ENCODE data around the gene EPHB4.

The EPHB4 gene

GRCh38 chr7:100804681-100805431 is 22.5 kb downstream of the EPHB4 start:
- Histone ChIP-seq H3K27ac (no peak overlapping the region), H3K79me2 (ENCODE audit: insufficient read depth, low read depth) (no peaks in the 10 kb centered on the region), H3K36me3 (ENCODE audit: insufficient read depth) (no peaks in the 10 kb centered on the region), H3K27me3 (ENCODE audit: insufficient read depth, low read depth) (peaks cover 41% of the 10 kb centered on the region), H3K9ac (no peak overlapping the region), H2AFZ (ENCODE audit: low read depth) (no peak overlapping the region), H3K4me1 (ENCODE audit: low read depth, poor library complexity, severe bottlenecking) (peaks cover 5% of the 10 kb centered on the region), H4K20me1 (ENCODE audit: insufficient read depth) (no peaks in the 10 kb centered on the region), H3K4me2 (no peak overlapping the region), H3K4me3 (IDR thresholded peaks at IDR 0.05; ENCODE audit: insufficient read depth, low read depth, low read length) (no peak overlapping the region)
- no peak for TF ChIP-seq CTCF (conservative IDR thresholded peaks at IDR 0.05; ENCODE audit: low read depth, low read length)

DNA sequence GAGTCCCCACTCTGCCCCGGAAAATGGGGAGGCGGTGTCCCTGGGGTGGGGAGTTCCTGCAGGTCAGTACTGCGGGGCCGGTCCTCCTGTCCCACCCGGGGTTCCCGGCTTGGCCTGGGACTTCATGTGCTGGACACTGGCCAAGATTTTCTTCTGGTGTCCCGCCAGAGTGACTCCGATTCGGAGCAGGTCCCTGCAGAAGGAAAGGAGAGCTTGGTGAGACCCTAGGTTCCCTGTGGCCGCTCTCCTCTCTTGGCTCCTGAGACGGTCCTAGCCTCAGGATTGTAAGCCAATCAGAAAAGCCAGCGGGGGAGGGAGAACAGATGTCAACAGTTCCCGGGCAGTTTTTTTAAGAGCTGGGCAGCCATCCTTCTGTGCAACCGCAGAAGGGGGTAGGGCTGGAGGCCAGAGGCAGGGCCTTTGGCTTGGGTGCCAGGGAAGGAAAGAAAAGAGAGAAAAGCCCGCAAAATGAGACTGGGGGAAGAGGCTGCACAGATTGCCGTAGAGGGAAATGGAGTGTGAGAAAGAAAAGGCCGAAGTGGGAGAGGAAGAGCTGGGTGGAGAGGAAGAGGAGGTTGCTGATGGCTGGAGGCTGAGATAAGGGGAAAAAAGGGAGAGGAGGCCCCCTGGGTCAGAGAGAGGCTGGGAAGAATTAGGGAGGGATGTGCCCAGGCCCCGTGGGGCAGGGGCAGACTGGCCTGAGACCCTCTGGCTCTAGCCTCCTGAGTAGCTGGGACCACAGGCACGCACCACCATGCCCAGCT is 23.7 kb downstream of the EPHB4 start:
- H3K9ac ChIP-seq, result no peak overlapping the region
- H3K79me2 ChIP-seq (ENCODE audit: insufficient read depth, low read depth), result no peaks in the 10 kb centered on the region
- no peaks in the 10 kb centered on the region for H4K20me1 ChIP-seq (ENCODE audit: insufficient read depth)
- H3K27ac ChIP-seq, result no peak overlapping the region
- peaks cover 5% of the 10 kb centered on the region for H3K4me1 ChIP-seq (ENCODE audit: low read depth, poor library complexity, severe bottlenecking)
- peak overlapping the region; percentile 75 for H2AFZ ChIP-seq (ENCODE audit: low read depth)
- peak overlapping the region; percentile 31; the same call in 1 of the 2 replicates for H3K4me2 ChIP-seq
- peaks cover 44% of the 10 kb centered on the region for H3K27me3 ChIP-seq (ENCODE audit: insufficient read depth, low read depth)
- H3K36me3 ChIP-seq (ENCODE audit: insufficient read depth), result no peaks in the 10 kb centered on the region
- TF ChIP-seq CTCF (conservative IDR thresholded peaks at IDR 0.05; ENCODE audit: low read depth, low read length), result no peak
- no peak overlapping the region for H3K4me3 ChIP-seq (IDR thresholded peaks at IDR 0.05; ENCODE audit: insufficient read depth, low read depth, low read length)

- H3K9ac ChIP-seq, result no peak overlapping the region
- peak overlapping the region; percentile 75 for H2AFZ ChIP-seq (ENCODE audit: low read depth)
- no peaks in the 10 kb centered on the region for H4K20me1 ChIP-seq (ENCODE audit: insufficient read depth)
- no peaks in the 10 kb centered on the region for H3K79me2 ChIP-seq (ENCODE audit: insufficient read depth, low read depth)
- TF ChIP-seq CTCF (conservative IDR thresholded peaks at IDR 0.05; ENCODE audit: low read depth, low read length), result no peak
- H3K27me3 ChIP-seq (ENCODE audit: insufficient read depth, low read depth), result peaks cover 44% of the 10 kb centered on the region
- H3K4me3 ChIP-seq (IDR thresholded peaks at IDR 0.05; ENCODE audit: insufficient read depth, low read depth, low read length), result no peak overlapping the region
- no peaks in the 10 kb centered on the region for H3K36me3 ChIP-seq (ENCODE audit: insufficient read depth)
- H3K4me1 ChIP-seq (ENCODE audit: low read depth, poor library complexity, severe bottlenecking), result peaks cover 5% of the 10 kb centered on the region
- peak overlapping the region; percentile 31; the same call in 1 of the 2 replicates for H3K4me2 ChIP-seq
- no peak overlapping the region for H3K27ac ChIP-seq
Observed at GRCh38 chr7:100802951-100803350, 24.4 kb downstream of the EPHB4 start.

DNA sequence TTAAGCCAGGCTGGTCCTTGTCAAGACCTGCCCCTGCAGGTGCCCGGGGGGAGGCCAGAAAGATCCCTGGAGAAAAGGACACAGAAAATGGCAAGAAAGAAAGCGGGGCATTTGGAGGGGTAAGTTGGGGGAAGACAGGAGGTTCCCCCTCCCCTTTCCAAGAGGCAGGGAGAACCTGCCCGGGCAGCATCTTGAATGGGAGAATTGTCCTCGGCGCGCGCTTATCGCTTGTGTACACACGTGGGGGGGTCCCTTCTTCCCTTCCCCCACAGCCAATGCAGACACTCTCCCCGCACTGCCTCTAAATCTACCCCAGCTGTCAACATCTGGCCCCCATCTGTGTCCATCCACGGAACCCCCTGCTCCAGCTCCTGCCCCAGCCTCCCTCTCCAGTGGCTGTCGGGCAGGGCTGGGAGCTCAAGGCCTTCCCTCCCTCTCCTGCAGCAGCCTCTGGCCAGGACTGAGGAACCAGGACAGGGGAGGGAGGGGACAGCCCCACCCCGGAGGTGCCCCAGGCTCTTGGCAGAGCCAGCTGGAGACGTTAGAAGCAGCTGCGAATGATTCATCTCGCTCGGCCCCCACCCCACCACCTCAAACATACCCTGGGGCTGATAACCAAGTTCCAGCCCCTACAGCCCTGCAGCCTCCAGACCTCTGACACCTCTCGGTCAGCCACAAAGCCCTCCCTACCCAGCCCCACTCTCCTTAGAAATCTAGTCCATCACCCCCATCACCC is 25.3 kb downstream of the EPHB4 start:
- no peak overlapping the region for H2AFZ ChIP-seq (ENCODE audit: low read depth)
- no peak overlapping the region for H3K27ac ChIP-seq
- H3K79me2 ChIP-seq (ENCODE audit: insufficient read depth, low read depth), result no peaks in the 10 kb centered on the region
- no peak for TF ChIP-seq CTCF (conservative IDR thresholded peaks at IDR 0.05; ENCODE audit: low read depth, low read length)
- peaks cover 52% of the 10 kb centered on the region for H3K27me3 ChIP-seq (ENCODE audit: insufficient read depth, low read depth)
- no peak overlapping the region for H3K9ac ChIP-seq
- no peak overlapping the region for H3K4me2 ChIP-seq
- no peaks in the 10 kb centered on the region for H3K36me3 ChIP-seq (ENCODE audit: insufficient read depth)
- H3K4me3 ChIP-seq (IDR thresholded peaks at IDR 0.05; ENCODE audit: insufficient read depth, low read depth, low read length), result no peak overlapping the region
- H3K4me1 ChIP-seq (ENCODE audit: low read depth, poor library complexity, severe bottlenecking), result peaks cover 5% of the 10 kb centered on the region
- H4K20me1 ChIP-seq (ENCODE audit: insufficient read depth), result no peaks in the 10 kb centered on the region

All from KMS-11 (cell line).